ENCODE data around the gene RNF224.

Gene RNF224

DNA sequence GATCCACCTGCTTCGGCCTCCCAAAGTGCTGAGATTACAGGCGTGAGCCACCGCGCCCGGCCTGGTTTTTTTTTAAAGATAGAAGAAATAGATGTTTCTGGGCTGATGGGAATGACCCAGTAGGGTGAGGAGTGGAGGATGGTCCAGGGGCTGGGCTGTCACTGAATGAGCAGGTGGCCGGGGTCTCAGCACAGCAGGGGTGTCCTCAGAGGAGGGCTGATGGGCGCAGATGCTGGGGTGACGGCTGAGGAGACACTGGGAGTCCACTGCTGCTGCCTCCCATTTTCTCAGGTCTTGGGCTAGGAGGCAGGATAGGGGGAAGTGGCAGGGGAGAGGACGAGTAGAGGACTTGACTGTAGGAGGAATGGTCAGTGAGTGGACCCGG, 47.9 kb downstream of the RNF224 start:
- DNase-seq = no peak

DNA sequence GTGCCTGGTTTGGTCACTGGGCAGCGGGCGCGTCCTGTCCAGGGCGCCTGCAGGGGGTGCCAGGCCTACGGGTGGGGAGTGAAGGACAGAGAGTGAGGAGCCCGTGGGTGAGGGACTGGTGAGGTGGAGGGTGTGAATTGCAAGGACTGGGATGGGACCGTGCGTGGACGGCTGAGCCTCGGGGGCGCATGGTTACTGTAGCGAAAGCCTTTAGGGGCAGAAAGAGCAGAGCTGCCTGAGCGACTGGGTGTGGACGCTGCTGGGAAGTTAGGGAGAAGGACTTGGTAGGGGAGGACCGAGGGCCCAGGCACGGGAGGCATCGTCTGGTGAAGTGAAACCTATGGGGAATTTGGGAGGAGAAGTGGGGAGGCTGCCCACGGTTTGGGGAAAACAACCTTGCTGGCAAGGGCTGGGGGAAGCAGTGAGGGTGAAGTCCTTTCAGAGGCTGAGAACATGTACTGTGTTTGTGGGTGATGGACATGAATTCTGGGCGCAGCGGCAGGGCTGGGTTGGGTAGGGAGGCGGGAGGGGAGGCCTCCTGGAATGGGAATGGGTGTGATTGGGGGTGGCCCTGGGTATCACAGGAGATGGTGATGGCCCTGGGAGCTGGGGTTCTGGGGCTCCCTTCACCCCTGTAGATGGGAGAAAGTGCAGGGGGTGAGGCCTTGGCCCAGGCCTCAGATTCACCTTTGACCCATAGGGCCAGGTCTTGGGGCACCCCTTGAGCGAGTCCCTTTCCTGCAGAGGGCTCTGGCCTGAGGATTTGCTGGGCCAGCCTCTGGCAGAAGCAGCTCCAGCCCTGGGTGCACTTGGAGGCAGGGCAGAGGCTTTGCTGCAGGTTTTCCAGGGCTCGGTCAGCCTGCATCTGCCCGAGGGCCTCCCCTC, 48.5 kb downstream of the RNF224 start:
- DNase-seq = no peak

DNA sequence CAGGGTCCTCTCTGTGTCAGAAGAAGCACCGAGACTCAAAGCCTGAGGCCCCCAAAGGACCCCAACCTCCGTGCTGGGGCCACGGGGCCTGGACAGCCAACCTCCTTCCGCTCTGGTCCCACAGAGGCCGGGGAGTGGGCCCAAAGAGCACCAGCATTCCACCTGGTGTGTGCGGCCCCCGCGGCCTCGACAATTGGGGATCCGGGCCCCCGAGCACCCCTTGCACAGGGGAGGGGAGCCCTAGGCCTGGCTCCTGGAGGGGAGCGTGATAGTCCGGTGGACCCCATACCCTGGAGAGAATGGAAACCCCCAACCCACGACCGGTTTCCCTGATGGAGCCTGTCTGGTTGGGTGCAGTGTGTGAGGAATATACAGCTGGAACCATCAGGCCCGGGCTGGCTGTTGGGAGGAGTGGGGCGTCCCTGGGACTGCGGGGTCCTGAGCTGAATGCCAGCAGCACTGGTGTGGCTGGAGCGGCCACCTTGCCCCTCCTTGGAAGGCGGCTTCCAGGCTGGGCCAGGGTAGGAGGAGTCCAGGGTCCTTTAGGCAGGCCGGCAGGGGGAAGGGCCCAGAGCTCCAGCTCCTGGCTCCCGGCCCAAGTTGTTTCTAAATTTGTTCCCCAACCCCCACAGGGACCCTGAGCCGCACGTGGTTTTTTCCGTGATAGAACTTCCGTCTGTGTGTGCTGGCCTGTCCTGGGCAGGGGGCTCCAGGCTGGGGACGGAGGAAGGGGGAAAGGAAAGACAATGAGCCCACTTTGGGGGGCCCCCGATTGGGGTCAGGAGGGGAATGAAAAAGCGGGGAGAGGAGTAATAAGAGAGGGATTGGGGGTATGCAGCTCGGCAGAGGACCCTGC, 49.4 kb downstream of the RNF224 start:
- DNase-seq = no peak

DNA sequence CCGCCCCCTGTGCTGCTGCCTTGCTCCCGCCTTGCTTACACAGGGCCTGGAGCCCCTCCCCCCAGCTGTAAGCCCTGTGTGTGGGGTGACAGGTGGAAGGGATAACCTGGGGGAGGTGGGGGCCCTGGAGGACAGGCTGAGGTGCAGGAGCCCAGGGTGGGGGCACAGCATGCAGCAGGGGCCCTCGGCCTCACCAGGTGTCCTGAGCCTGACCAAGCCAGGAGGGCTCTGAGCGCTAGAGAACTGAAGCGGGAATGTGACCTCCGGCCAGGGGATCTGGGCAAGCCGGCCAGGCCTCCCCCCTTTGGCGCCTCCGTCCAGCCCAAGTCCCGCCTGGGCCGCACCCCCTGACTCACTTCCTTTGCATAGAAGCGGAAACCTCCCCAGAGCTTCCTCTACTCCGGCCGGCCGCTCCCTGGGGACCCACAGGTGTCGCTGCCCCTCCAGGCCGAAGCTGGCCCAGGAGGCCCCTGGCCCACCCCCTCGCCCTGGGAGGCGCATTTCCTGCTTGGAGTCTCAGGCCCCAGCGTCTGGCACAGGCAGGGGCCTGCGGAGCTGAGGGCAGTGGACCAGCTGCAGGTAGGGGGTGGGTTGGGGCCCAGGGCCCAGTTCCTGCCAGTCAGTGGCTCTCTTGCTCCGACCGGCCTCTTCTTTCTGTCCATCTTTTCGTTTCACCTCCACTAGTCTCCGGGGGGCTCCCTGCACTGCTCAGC, 50.2 kb downstream of the RNF224 start, which contains the start of gene TOR4A:
TSS of gene TOR4A (plus strand) at position 398 of the 713 bp plus-strand sequence. CDS start 964 bp downstream, outside the sequence.
- DNase-seq = no peak

DNA sequence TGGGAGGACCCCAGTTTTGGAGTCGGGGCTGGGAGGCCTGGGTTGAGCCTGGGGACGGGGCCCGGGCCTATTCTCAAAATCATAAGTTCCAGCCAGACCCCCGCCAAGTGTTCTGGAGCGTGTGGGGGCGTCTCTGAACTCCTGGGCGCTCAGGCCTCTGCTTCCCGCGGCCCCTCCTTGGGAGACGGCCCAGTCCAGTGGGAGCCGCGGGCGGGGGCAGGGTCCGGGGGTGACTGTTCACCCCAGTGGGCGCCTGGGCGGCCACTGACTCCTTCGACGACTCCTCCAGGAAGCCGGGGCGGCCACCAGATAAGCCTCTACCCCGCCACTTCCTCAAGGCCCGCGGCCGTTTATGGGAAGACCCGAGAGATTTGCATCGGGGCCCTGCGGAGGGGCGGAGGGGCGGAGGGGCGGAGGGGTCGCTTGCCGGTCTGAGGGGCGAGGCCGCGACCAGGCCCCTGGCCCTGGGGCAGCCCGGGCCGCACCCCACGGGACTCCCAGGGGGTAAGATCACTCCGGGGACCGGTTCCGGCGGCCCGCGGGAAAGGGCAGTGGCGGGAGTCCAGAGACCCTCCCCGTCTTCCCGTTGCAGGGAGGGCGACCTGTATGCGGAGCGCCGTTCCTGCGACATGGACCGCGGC, 50.9 kb downstream of the RNF224 start:
- DNase-seq = no peak
